ENCODE results near the gene IMPA2.
"Not testable (repeated sequence)": the region's sequence is repeated elsewhere in the genome, so short reads cannot be mapped to it uniquely, and the experiment has no call there.

IMPA2 gene

GRCh38 chr18:12065397-12065796 lies 84.1 kb downstream of the IMPA2 start:
- no peaks in the 10 kb centered on the region for H3K9me3 ChIP-seq (ENCODE audit: insufficient read depth, low read length, severe bottlenecking)
- H3K4me1 ChIP-seq (ENCODE audit: insufficient read depth, low read length), result no peaks in the 10 kb centered on the region
- no peak overlapping the region for H3K9ac ChIP-seq (ENCODE audit: low read depth, low read length)
- no peak overlapping the region for H3K4me2 ChIP-seq (ENCODE audit: insufficient read depth, low read length)
- DNase-seq (no peak), ATAC-seq (ENCODE audit: insufficient read depth, low read depth) (no peak)
- no peaks in the 10 kb centered on the region for H3K79me2 ChIP-seq (ENCODE audit: insufficient read depth, low read length)
- H4K20me1 ChIP-seq (ENCODE audit: insufficient read depth, low read length), result no peaks in the 10 kb centered on the region
- no peak overlapping the region for H2AFZ ChIP-seq (ENCODE audit: low read depth, low read length)
- H3K4me3 ChIP-seq (ENCODE audit: low read depth in 1 of 2, low read length in 2 of 2), result no peak overlapping the region
- peaks cover 8% of the 10 kb centered on the region for H3K27me3 ChIP-seq (ENCODE audit: insufficient read depth, low read length, poor library complexity)
- no peaks in the 10 kb centered on the region for H3K36me3 ChIP-seq (ENCODE audit: insufficient read depth, low read length)
- no peak overlapping the region for H3K27ac ChIP-seq (ENCODE audit: low read length)
- TF ChIP-seq CTCF (IDR thresholded peaks at IDR 0.05; ENCODE audit: borderline replicate concordance, extremely low read depth, low read length, poor library complexity, severe bottlenecking) (no peak), EZH2 (IDR thresholded peaks at IDR 0.05; ENCODE audit: borderline replicate concordance, low read depth, low read length, severe bottlenecking) (no peak)

DNA sequence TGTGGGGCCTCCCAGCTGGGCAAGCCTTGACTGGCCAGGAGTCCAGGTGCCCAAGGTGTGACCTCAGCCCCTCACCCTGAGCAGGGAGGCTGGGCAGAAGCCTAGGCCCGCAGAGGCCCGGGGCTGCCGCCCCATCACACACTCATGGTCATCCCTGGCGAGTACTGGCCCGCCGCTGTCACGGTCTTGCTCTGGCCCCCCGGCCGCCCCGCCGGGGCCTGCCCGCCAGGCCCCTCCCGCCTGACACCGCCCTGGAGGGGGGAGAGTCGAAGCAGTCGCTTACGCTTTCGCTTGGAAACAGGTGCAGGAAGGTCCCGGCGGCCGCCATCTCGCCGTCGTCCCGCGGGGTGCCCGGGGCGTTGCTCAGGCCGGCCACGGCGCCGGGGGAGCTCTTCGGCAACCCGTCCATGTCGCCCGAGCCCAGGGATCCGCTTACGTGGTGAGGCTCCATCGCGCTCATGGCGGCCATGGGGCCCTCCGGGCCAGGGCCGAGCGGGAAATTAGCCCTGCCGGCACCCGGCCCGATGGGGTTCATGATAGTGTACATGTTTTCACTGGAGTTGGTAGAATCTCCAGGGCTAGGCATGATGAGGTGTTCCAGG lies 85.7 kb downstream of the IMPA2 start:
- H3K4me1 ChIP-seq (ENCODE audit: insufficient read depth, low read length), result no peaks in the 10 kb centered on the region
- no peaks in the 10 kb centered on the region for H3K36me3 ChIP-seq (ENCODE audit: insufficient read depth, low read length)
- H3K27me3 ChIP-seq (ENCODE audit: insufficient read depth, low read length, poor library complexity), result peaks cover 8% of the 10 kb centered on the region
- H3K4me2 ChIP-seq (ENCODE audit: insufficient read depth, low read length), result no peak overlapping the region
- no peak for DNase-seq
- H3K27ac ChIP-seq (ENCODE audit: low read length), result no peak overlapping the region
- H3K4me3 ChIP-seq (ENCODE audit: low read depth in 1 of 2, low read length in 2 of 2), result no peak overlapping the region
- H3K79me2 ChIP-seq (ENCODE audit: insufficient read depth, low read length), result no peaks in the 10 kb centered on the region
- no peaks in the 10 kb centered on the region for H4K20me1 ChIP-seq (ENCODE audit: insufficient read depth, low read length)
- H3K9me3 ChIP-seq (ENCODE audit: insufficient read depth, low read length, severe bottlenecking), result no peaks in the 10 kb centered on the region
- no peak overlapping the region for H3K9ac ChIP-seq (ENCODE audit: low read depth, low read length)
- TF ChIP-seq CTCF (IDR thresholded peaks at IDR 0.05; ENCODE audit: borderline replicate concordance, extremely low read depth, low read length, poor library complexity, severe bottlenecking) (no peak), EZH2 (IDR thresholded peaks at IDR 0.05; ENCODE audit: borderline replicate concordance, low read depth, low read length, severe bottlenecking) (no peak)
- ATAC-seq (ENCODE audit: insufficient read depth, low read depth), result no peak
- H2AFZ ChIP-seq (ENCODE audit: low read depth, low read length), result no peak overlapping the region

GRCh38 chr18:12067671-12068070 lies 86.4 kb downstream of the IMPA2 start:
- no peak for ATAC-seq (ENCODE audit: insufficient read depth, low read depth)
- Histone ChIP-seq H3K4me2 (ENCODE audit: insufficient read depth, low read length) (no peak overlapping the region), H3K9ac (ENCODE audit: low read depth, low read length) (no peak overlapping the region), H3K27ac (ENCODE audit: low read length) (no peak overlapping the region), H4K20me1 (ENCODE audit: insufficient read depth, low read length) (no peaks in the 10 kb centered on the region), H2AFZ (ENCODE audit: low read depth, low read length) (no peak overlapping the region), H3K4me3 (ENCODE audit: low read depth in 1 of 2, low read length in 2 of 2) (no peak overlapping the region), H3K79me2 (ENCODE audit: insufficient read depth, low read length) (no peaks in the 10 kb centered on the region), H3K27me3 (ENCODE audit: insufficient read depth, low read length, poor library complexity) (peaks cover 8% of the 10 kb centered on the region), H3K4me1 (ENCODE audit: insufficient read depth, low read length) (no peaks in the 10 kb centered on the region), H3K36me3 (ENCODE audit: insufficient read depth, low read length) (no peaks in the 10 kb centered on the region), H3K9me3 (ENCODE audit: insufficient read depth, low read length, severe bottlenecking) (no peaks in the 10 kb centered on the region)
- TF ChIP-seq EZH2 (IDR thresholded peaks at IDR 0.05; ENCODE audit: borderline replicate concordance, low read depth, low read length, severe bottlenecking) (no peak), CTCF (IDR thresholded peaks at IDR 0.05; ENCODE audit: borderline replicate concordance, extremely low read depth, low read length, poor library complexity, severe bottlenecking) (no peak)
- DNase-seq, result no peak

GRCh38 chr18:12068316-12068949 lies 87.1 kb downstream of the IMPA2 start:
- H3K4me1 ChIP-seq (ENCODE audit: insufficient read depth, low read length); H3K9me3 ChIP-seq (ENCODE audit: insufficient read depth, low read length, severe bottlenecking); H3K4me3 ChIP-seq (ENCODE audit: low read depth in 1 of 2, low read length in 2 of 2); DNase-seq; H3K27ac ChIP-seq (ENCODE audit: low read length); H3K36me3 ChIP-seq (ENCODE audit: insufficient read depth, low read length); H3K9ac ChIP-seq (ENCODE audit: low read depth, low read length); H3K79me2 ChIP-seq (ENCODE audit: insufficient read depth, low read length); H2AFZ ChIP-seq (ENCODE audit: low read depth, low read length); H4K20me1 ChIP-seq (ENCODE audit: insufficient read depth, low read length); H3K4me2 ChIP-seq (ENCODE audit: insufficient read depth, low read length); H3K27me3 ChIP-seq (ENCODE audit: insufficient read depth, low read length, poor library complexity); ATAC-seq (ENCODE audit: insufficient read depth, low read depth): not testable (repeated sequence)

All from DND-41 (cell line).